ENCODE results near the gene OR52I1.

GRCh38 chr11:4580124-4580523 lies 13.7 kb upstream of the OR52I1 start:
- TF ChIP-seq CTCF (IDR thresholded peaks at IDR 0.05) (no peak), POLR2AphosphoS5 (IDR thresholded peaks at IDR 0.05) (no peak), POLR2A (IDR thresholded peaks at IDR 0.05) (no peak), EP300 (IDR thresholded peaks at IDR 0.05) (no peak)
